ENCODE results near the gene RAD51B. TPM values are rescaled to one million over a fixed set of nuclear protein-coding genes. Genes with fewer than 3 reads are reported as not detected.

Gene RAD51B
- total and polyA plus RNA-seq, 7 donors, result 2.4 to 24.4 (median 7.1) TPM

DNA sequence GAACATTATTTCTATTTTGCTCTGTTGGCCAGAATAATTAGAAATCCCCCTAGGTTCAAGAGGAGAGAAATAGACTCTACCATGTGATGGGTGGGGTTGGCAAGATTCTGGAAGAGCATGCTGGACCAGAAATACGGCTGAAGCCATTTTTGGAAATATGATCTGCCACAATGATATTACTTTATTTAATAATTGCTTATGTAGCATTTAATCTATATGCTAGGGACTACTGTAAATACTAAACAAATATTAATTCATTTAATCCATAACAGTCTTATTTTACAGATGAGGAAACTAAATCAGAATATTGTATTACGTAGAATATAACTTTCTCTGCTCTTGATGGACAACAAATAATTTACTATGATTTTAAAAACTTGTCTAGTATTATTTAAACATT, 193.7 kb downstream of the RAD51B start:
- Histone ChIP-seq H3K27ac (peak overlapping the region; percentile 73 to 80 (median 76)), H3K36me3 (no peaks in the 10 kb centered on the region), H3K27me3 (no peaks in the 10 kb centered on the region), H3K4me3 (no peak overlapping the region), H3K4me1 (peaks cover 0 to 66% (median 48%) of the 10 kb centered on the region in 4 donors), H3K9me3 (no peaks in the 10 kb centered on the region)
- no peak for DNase-seq
- intact Hi-C loops (cut with DNase I), result loop anchor here (5.0 kb wide), 1 partner anchor 179 kb away; no protein-coding TSS in a partner anchor
- TF ChIP-seq POLR2A (IDR thresholded peaks at IDR 0.05) (no peak), EP300 (IDR thresholded peaks at IDR 0.05) (no peak), POLR2AphosphoS5 (IDR thresholded peaks at IDR 0.05) (no peak)
- TF ChIP-seq, protein P1, sequence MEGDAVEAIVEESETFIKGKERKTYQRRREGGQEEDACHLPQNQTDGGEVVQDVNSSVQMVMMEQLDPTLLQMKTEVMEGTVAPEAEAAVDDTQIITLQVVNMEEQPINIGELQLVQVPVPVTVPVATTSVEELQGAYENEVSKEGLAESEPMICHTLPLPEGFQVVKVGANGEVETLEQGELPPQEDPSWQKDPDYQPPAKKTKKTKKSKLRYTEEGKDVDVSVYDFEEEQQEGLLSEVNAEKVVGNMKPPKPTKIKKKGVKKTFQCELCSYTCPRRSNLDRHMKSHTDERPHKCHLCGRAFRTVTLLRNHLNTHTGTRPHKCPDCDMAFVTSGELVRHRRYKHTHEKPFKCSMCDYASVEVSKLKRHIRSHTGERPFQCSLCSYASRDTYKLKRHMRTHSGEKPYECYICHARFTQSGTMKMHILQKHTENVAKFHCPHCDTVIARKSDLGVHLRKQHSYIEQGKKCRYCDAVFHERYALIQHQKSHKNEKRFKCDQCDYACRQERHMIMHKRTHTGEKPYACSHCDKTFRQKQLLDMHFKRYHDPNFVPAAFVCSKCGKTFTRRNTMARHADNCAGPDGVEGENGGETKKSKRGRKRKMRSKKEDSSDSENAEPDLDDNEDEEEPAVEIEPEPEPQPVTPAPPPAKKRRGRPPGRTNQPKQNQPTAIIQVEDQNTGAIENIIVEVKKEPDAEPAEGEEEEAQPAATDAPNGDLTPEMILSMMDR (IDR thresholded peaks at IDR 0.05), result no peak
- 94% methylated on average over 2 of the region's 2 CpGs for WGBS, 2 donors

DNA sequence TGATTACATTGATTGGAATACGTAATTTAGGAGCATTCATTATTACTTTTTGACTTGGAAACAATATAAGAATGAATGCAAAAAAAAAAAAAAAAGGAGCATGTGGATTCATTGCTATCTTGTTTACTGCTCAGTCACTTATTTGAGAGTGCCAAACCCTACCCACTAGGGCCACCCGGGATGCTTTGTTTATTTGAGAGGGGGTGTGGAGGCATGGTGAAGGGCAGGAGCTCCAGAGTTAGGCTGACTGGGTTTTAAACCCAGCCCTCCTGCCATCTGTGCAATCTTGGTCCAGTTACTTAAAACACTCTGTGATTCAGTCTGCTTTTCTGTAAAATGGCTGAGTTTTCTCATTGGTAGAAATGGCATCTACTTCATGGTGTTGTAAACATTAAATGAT, 195.2 kb downstream of the RAD51B start:
- 62 to 70% methylated on average over 2 of the region's 2 CpGs for WGBS, 2 donors
- H3K36me3 ChIP-seq, result no peaks in the 10 kb centered on the region
- H3K4me1 ChIP-seq, result peaks cover 0 to 64% (median 49%) of the 10 kb centered on the region in 4 donors
- no peak overlapping the region for H3K4me3 ChIP-seq
- TF ChIP-seq, protein P1 (IDR thresholded peaks at IDR 0.05), result no peak
- TF ChIP-seq POLR2AphosphoS5 (IDR thresholded peaks at IDR 0.05) (no peak), POLR2A (IDR thresholded peaks at IDR 0.05) (no peak), EP300 (IDR thresholded peaks at IDR 0.05) (no peak)
- H3K9me3 ChIP-seq, result no peaks in the 10 kb centered on the region
- no peak for DNase-seq
- H3K27ac ChIP-seq, result peak overlapping the region in 3 of 4 donors; percentile 73 to 80 (median 76)
- intact Hi-C loops (cut with DNase I), result loop anchor here (5.0 kb wide), 1 partner anchor 178 kb away; no protein-coding TSS in a partner anchor
- H3K27me3 ChIP-seq, result no peaks in the 10 kb centered on the region

DNA sequence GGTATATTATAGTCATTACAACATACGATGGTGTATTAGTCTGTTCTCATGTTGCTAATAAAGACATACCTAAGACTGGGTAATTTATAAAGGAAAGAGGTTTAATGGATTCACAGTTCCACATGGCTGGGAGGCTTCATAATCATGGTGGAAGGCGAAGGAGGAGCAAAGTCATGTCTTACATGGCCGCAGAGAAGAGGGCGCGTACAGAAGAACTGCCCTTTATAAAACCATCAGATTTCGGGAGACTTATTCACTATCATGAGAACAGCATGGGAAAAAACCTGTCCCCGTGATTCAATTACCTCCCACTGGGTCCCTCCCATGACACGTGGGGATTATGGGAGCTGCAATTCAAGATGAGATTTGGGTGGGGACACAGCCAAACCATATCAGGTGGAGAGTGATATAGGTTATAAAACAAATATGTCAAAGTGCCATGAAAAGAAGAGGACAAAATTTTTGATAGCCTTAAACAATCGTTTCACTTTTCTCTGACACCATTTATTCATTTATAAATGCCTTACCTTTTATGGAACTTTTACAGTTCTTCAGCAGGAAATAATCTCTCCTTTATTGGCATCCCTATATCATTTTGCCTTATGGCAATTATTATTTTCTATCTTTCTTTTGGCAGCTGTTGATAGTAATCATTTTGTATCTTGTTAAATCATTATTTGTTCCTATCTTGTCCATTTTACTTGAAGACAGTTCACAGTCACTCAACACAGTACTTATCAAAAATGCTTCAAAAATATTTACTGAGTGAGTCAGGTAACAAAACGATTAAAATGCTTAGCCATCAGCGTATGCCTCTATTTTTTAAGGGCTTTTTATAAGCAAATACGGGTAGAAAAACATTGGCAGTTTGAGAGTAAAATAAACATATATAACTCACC, 196.0 kb downstream of the RAD51B start:
- Histone ChIP-seq H3K27ac (peak overlapping the region; percentile 6 to 80 (median 74)), H3K27me3 (no peaks in the 10 kb centered on the region), H3K4me3 (no peak overlapping the region), H3K9me3 (no peaks in the 10 kb centered on the region), H3K4me1 (peaks cover 0 to 62% (median 48%) of the 10 kb centered on the region in 4 donors), H3K36me3 (no peaks in the 10 kb centered on the region)
- DNase-seq, result no peak
- WGBS, 2 donors, result 66 to 86% methylated on average over 12 of the region's 12 CpGs
- intact Hi-C loops (cut with DNase I), result no loop called here
- TF ChIP-seq POLR2A (IDR thresholded peaks at IDR 0.05), result no peak
- no peak for TF ChIP-seq EP300 (IDR thresholded peaks at IDR 0.05)
- TF ChIP-seq, protein P1 (IDR thresholded peaks at IDR 0.05), result no peak
- TF ChIP-seq POLR2AphosphoS5 (IDR thresholded peaks at IDR 0.05), result no peak

DNA sequence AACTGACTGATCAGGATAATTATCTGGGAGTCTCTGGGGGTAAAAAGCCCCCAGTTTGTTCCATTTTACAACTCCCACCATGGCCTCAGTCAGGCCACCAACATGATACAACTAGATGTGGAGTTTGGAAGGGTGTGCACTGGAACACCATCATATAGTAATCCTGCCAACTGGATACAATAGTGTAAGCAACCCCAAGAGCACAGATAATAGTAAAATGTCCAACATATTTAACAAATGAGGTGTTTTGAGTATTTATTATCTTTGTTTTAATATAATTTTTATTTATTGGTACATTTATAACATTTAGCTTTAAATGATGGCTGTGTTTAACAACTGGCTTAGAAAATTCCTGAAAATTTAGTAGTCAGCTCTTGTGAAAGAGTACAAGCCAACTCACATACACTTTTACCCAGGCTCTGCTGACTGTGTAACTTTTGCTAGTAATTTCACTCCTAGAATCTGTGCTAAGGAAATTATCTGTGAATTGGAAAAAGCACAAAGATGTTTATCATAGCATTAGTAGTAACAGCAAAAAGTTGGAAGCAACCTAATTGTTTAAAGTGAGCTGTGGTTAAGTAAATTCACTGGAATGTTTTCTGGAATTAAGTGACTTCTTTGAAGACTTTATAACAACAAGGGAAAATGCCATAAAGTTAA, 196.8 kb downstream of the RAD51B start:
- Histone ChIP-seq H3K36me3 (no peaks in the 10 kb centered on the region), H3K9me3 (no peaks in the 10 kb centered on the region), H3K4me3 (no peak overlapping the region), H3K4me1 (peaks cover 0 to 61% (median 43%) of the 10 kb centered on the region in 4 donors), H3K27ac (peak overlapping the region; percentile 6 to 80 (median 74)), H3K27me3 (no peaks in the 10 kb centered on the region)
- DNase-seq, result no peak
- TF ChIP-seq EP300 (IDR thresholded peaks at IDR 0.05) (no peak), POLR2A (IDR thresholded peaks at IDR 0.05) (no peak)
- TF ChIP-seq, protein P1 (IDR thresholded peaks at IDR 0.05), result no peak
- intact Hi-C loops (cut with DNase I), result no loop called here
